H1 (cell line): ENCODE results near the gene ISOC2. TPM values are rescaled to one million over a fixed set of nuclear protein-coding genes. Genes with fewer than 3 reads are reported as not detected.

Source experiments
- BRCA1 ChIP-seq: IDR thresholded peaks from 2 replicates; pipeline ENCODE4 v1.6.1; 2012; ENCODE audit warnings: low read depth, low read length, improper control_type of control experiment
- CBX5 ChIP-seq: fragments of 300-800, 300-1000 bp; sonication (generic); IDR thresholded peaks from 2 replicates; pipeline ENCODE4 v1.7.1; 2016; ENCODE audit warnings: antibody characterized with exemption, low read length, low read depth
- EP300 ChIP-seq, 2 experiments: IDR thresholded peaks; 1 replicate in 1 of 2; 2 replicates in 1 of 2; pipeline ENCODE4 v1.6.1; 2011 to 2012; ENCODE audit warnings: low read depth in 2 of 2, low read length in 2 of 2, mild to moderate bottlenecking in 2 of 2, borderline replicate concordance in 1 of 2, inconsistent platforms in 1 of 2, moderate library complexity in 1 of 2
- KDM5A ChIP-seq: fragments of 200-600 bp; IDR thresholded peaks from 2 replicates; pipeline ENCODE4 v1.7.1; 2012; ENCODE audit warnings: mild to moderate bottlenecking, low read length, inconsistent platforms, mixed read lengths
- POLR2A ChIP-seq, 2 experiments: IDR thresholded peaks; 1 replicate in 1 of 2; 2 replicates in 1 of 2; pipeline ENCODE4 v1.6.1; 2011; ENCODE audit warnings: low read depth in 2 of 2, low read length in 2 of 2, mild to moderate bottlenecking in 2 of 2; ENCODE audit errors: control extremely low read depth in 1 of 2
- POLR2AphosphoS5 ChIP-seq: IDR thresholded peaks from 2 replicates; pipeline ENCODE4 v1.6.1; 2011; ENCODE audit warnings: low read depth, low read length
- SAP30 ChIP-seq: fragments of 300-600 bp; sonication (generic); IDR thresholded peaks from 2 replicates; pipeline ENCODE4 v1.7.1; 2012; ENCODE audit warnings: low read length, moderate library complexity, mild to moderate bottlenecking, inconsistent platforms; ENCODE audit not compliant: insufficient read depth, insufficient replicate concordance
- SP4 ChIP-seq: IDR thresholded peaks from 2 replicates; pipeline ENCODE4 v1.6.1; 2012; ENCODE audit warnings: low read length, inconsistent platforms
- TAF1 ChIP-seq: IDR thresholded peaks from 2 replicates; pipeline ENCODE4 v1.6.1; 2011; ENCODE audit warnings: mild to moderate bottlenecking, low read depth, low read length
- YY1 ChIP-seq: IDR thresholded peaks from 2 replicates; pipeline ENCODE4 v1.6.1; 2011; ENCODE audit warnings: low read depth, mild to moderate bottlenecking, low read length
- polyA plus RNA-seq, 7 experiments: library from polyadenylated mRNA; depleted of rRNA in 3 of 7; stranded (reverse) in 5 of 7; unstranded in 2 of 7; fragments of >200 nt in 5 of 7; fragments of 200-250 nt in 2 of 7; gene quantifications; 1 replicate in 5 of 7; 2 replicates in 1 of 7; 4 replicates in 1 of 7; pipeline versions ENCODE4 v1.2.1 to v1.2.3, GENCODE V29; 2011 to 2013; ENCODE audit warnings: missing spikeins in 2 of 7, mixed read lengths in 2 of 7
- total RNA-seq: library from RNA; stranded (reverse); fragmentation: NEBNext Ultra II Directional; extraction: Animal tissue kit (Norgen Biotek cat#: 25700); gene quantifications from 2 replicates; pipeline ENCODE4 v1.2.1, GENCODE V29; 2021
- TF ChIP-seq, protein P1 (sequence below): fragments of 300-600 bp; sonication (generic); IDR thresholded peaks from 2 replicates; pipeline ENCODE4 v1.7.1; 2012; ENCODE audit warnings: low read length, moderate library complexity, mild to moderate bottlenecking, inconsistent platforms; ENCODE audit not compliant: insufficient replicate concordance

ISOC2 gene
- total and polyA plus RNA-seq, 2 of the 8 experiments (the other 6 are each of a cell fraction or from before 2014, with no cell fraction given): 96.9 to 152 TPM

- TF ChIP-seq, protein P1, sequence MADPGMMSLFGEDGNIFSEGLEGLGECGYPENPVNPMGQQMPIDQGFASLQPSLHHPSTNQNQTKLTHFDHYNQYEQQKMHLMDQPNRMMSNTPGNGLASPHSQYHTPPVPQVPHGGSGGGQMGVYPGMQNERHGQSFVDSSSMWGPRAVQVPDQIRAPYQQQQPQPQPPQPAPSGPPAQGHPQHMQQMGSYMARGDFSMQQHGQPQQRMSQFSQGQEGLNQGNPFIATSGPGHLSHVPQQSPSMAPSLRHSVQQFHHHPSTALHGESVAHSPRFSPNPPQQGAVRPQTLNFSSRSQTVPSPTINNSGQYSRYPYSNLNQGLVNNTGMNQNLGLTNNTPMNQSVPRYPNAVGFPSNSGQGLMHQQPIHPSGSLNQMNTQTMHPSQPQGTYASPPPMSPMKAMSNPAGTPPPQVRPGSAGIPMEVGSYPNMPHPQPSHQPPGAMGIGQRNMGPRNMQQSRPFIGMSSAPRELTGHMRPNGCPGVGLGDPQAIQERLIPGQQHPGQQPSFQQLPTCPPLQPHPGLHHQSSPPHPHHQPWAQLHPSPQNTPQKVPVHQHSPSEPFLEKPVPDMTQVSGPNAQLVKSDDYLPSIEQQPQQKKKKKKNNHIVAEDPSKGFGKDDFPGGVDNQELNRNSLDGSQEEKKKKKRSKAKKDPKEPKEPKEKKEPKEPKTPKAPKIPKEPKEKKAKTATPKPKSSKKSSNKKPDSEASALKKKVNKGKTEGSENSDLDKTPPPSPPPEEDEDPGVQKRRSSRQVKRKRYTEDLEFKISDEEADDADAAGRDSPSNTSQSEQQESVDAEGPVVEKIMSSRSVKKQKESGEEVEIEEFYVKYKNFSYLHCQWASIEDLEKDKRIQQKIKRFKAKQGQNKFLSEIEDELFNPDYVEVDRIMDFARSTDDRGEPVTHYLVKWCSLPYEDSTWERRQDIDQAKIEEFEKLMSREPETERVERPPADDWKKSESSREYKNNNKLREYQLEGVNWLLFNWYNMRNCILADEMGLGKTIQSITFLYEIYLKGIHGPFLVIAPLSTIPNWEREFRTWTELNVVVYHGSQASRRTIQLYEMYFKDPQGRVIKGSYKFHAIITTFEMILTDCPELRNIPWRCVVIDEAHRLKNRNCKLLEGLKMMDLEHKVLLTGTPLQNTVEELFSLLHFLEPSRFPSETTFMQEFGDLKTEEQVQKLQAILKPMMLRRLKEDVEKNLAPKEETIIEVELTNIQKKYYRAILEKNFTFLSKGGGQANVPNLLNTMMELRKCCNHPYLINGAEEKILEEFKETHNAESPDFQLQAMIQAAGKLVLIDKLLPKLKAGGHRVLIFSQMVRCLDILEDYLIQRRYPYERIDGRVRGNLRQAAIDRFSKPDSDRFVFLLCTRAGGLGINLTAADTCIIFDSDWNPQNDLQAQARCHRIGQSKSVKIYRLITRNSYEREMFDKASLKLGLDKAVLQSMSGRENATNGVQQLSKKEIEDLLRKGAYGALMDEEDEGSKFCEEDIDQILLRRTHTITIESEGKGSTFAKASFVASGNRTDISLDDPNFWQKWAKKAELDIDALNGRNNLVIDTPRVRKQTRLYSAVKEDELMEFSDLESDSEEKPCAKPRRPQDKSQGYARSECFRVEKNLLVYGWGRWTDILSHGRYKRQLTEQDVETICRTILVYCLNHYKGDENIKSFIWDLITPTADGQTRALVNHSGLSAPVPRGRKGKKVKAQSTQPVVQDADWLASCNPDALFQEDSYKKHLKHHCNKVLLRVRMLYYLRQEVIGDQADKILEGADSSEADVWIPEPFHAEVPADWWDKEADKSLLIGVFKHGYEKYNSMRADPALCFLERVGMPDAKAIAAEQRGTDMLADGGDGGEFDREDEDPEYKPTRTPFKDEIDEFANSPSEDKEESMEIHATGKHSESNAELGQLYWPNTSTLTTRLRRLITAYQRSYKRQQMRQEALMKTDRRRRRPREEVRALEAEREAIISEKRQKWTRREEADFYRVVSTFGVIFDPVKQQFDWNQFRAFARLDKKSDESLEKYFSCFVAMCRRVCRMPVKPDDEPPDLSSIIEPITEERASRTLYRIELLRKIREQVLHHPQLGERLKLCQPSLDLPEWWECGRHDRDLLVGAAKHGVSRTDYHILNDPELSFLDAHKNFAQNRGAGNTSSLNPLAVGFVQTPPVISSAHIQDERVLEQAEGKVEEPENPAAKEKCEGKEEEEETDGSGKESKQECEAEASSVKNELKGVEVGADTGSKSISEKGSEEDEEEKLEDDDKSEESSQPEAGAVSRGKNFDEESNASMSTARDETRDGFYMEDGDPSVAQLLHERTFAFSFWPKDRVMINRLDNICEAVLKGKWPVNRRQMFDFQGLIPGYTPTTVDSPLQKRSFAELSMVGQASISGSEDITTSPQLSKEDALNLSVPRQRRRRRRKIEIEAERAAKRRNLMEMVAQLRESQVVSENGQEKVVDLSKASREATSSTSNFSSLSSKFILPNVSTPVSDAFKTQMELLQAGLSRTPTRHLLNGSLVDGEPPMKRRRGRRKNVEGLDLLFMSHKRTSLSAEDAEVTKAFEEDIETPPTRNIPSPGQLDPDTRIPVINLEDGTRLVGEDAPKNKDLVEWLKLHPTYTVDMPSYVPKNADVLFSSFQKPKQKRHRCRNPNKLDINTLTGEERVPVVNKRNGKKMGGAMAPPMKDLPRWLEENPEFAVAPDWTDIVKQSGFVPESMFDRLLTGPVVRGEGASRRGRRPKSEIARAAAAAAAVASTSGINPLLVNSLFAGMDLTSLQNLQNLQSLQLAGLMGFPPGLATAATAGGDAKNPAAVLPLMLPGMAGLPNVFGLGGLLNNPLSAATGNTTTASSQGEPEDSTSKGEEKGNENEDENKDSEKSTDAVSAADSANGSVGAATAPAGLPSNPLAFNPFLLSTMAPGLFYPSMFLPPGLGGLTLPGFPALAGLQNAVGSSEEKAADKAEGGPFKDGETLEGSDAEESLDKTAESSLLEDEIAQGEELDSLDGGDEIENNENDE: no peak
- TF ChIP-seq EP300 (IDR thresholded peaks at IDR 0.05; ENCODE audit: borderline replicate concordance in 1 of 2, low read depth in 2 of 2, low read length in 2 of 2): no peak
- TF ChIP-seq CBX5: no peak
- peak; percentile 77; the same call in 1 of the 2 replicates for TF ChIP-seq SP4
- no peak for TF ChIP-seq BRCA1
- no peak for TF ChIP-seq POLR2AphosphoS5
- TF ChIP-seq TAF1: no peak
- no peak for TF ChIP-seq POLR2A (IDR thresholded peaks at IDR 0.05; ENCODE audit: control extremely low read depth in 1 of 2, low read depth in 2 of 2, low read length in 2 of 2)
- no peak for TF ChIP-seq KDM5A
- TF ChIP-seq YY1: no peak
- TF ChIP-seq SAP30: no peak
Observed at GRCh38 chr19:55503502-55504251, 42.2 kb upstream of the ISOC2 start (continued).
